Measurements from ENCODE around the gene GSN. TPM values are rescaled to one million over a fixed set of nuclear protein-coding genes. Genes with fewer than 3 reads are reported as not detected.

The GSN gene
- total RNA-seq, 1 experiment from 2014 or later = 100 TPM

DNA sequence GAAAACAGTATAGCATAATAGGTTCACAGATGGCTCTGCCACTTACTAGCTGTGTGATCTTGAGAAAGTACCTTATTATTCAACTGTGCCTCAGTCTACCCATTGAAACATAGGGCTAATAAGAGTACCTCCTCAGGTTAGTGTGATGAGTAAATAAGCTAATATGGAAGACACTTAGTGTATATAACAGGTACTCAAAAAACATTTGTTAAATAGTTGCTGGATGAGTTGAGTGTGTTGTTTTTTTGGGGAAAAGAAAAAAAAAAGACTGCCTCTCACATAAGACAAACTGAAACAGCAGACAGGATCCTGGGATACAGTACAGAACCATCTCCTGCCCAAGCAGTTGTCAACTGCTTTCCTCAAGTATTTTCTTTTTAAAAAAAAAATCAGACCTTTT lies 96.9 kb downstream of the GSN start:
- Histone ChIP-seq H3K36me3 (ENCODE audit: control insufficient read depth, insufficient read depth, low read length) (no peaks in the 10 kb centered on the region), H3K9me3 (no peaks in the 10 kb centered on the region), H3K4me3 (ENCODE audit: low read depth, low read length) (no peak overlapping the region), H3K27me3 (replicated peaks; ENCODE audit: control insufficient read depth, insufficient read depth, low read length) (no peaks in the 10 kb centered on the region), H3K4me1 (peaks cover 36% of the 10 kb centered on the region)
- no TSS peak for BruUV-seq (replicated peaks)
- H3K36me3 Mint-ChIP-seq (ENCODE audit: insufficient read depth, unreplicated experiment) = peaks cover 6% of the 10 kb centered on the region
- DNase-seq = no peak
- no peaks in the 10 kb centered on the region for H3K9me3 Mint-ChIP-seq (ENCODE audit: unreplicated experiment)
- TF ChIP-seq, protein P1, sequence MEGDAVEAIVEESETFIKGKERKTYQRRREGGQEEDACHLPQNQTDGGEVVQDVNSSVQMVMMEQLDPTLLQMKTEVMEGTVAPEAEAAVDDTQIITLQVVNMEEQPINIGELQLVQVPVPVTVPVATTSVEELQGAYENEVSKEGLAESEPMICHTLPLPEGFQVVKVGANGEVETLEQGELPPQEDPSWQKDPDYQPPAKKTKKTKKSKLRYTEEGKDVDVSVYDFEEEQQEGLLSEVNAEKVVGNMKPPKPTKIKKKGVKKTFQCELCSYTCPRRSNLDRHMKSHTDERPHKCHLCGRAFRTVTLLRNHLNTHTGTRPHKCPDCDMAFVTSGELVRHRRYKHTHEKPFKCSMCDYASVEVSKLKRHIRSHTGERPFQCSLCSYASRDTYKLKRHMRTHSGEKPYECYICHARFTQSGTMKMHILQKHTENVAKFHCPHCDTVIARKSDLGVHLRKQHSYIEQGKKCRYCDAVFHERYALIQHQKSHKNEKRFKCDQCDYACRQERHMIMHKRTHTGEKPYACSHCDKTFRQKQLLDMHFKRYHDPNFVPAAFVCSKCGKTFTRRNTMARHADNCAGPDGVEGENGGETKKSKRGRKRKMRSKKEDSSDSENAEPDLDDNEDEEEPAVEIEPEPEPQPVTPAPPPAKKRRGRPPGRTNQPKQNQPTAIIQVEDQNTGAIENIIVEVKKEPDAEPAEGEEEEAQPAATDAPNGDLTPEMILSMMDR (IDR thresholded peaks at IDR 0.05; ENCODE audit: insufficient read depth in 1 of 2, low read depth in 1 of 2, low read length in 1 of 2, severe bottlenecking in 1 of 2, unreplicated experiment in 1 of 2) = no peak
- H3K27me3 Mint-ChIP-seq (ENCODE audit: insufficient read depth, unreplicated experiment) = no peaks in the 10 kb centered on the region
- H3K4me3 Mint-ChIP-seq (ENCODE audit: unreplicated experiment) = no peak overlapping the region
- peaks cover 17% of the 10 kb centered on the region for H3K4me1 Mint-ChIP-seq (ENCODE audit: low read depth, unreplicated experiment)
- intact Hi-C loops (cut with micrococcal nuclease; ENCODE audit: unreplicated experiment) = no loop called here
- POLR2A ChIA-PET = no interaction called here
- CTCF ChIA-PET = interaction anchor here (0.7 kb wide), 1 partner anchor 49 kb away, joined by 4 read pairs; no protein-coding TSS in a partner anchor
- H3K27ac Mint-ChIP-seq (ENCODE audit: unreplicated experiment) = no peak overlapping the region

DNA sequence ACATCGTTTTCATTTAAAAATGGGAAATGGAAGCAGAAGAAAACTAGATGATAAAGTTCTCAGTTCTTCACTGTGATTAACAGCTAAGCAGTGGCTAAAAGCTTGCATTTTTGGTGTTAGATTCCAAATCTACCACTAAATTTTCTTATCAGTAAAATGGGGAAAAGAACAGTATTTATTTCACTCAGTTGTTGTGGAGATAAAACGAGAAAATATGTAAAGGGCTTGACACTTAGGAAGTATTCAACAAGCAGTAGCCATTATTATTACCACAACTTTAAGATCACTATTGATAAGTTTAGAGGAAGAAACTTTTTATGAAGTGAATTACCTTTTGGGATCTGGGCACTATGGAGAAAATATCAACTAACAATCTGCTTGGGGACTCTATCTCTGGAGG lies 97.6 kb downstream of the GSN start:
- no peaks in the 10 kb centered on the region for H3K27me3 ChIP-seq (replicated peaks; ENCODE audit: control insufficient read depth, insufficient read depth, low read length)
- ChIA-PET CTCF (no interaction called here), POLR2A (no interaction called here)
- Mint-ChIP-seq H3K36me3 (ENCODE audit: insufficient read depth, unreplicated experiment) (peaks cover 6% of the 10 kb centered on the region), H3K4me1 (ENCODE audit: low read depth, unreplicated experiment) (peaks cover 17% of the 10 kb centered on the region), H3K27ac (ENCODE audit: unreplicated experiment) (no peak overlapping the region), H3K27me3 (ENCODE audit: insufficient read depth, unreplicated experiment) (no peaks in the 10 kb centered on the region), H3K4me3 (ENCODE audit: unreplicated experiment) (no peak overlapping the region), H3K9me3 (ENCODE audit: unreplicated experiment) (peaks cover 6% of the 10 kb centered on the region)
- no peak for DNase-seq
- H3K36me3 ChIP-seq (ENCODE audit: control insufficient read depth, insufficient read depth, low read length) = no peaks in the 10 kb centered on the region
- no TSS peak for BruUV-seq (replicated peaks)
- H3K9me3 ChIP-seq = no peaks in the 10 kb centered on the region
- TF ChIP-seq, protein P1 (IDR thresholded peaks at IDR 0.05; ENCODE audit: insufficient read depth in 1 of 2, low read depth in 1 of 2, low read length in 1 of 2, severe bottlenecking in 1 of 2, unreplicated experiment in 1 of 2) = no peak
- intact Hi-C loops (cut with micrococcal nuclease; ENCODE audit: unreplicated experiment) = no loop called here
- H3K4me1 ChIP-seq = peaks cover 42% of the 10 kb centered on the region
- no peak overlapping the region for H3K4me3 ChIP-seq (ENCODE audit: low read depth, low read length)

DNA sequence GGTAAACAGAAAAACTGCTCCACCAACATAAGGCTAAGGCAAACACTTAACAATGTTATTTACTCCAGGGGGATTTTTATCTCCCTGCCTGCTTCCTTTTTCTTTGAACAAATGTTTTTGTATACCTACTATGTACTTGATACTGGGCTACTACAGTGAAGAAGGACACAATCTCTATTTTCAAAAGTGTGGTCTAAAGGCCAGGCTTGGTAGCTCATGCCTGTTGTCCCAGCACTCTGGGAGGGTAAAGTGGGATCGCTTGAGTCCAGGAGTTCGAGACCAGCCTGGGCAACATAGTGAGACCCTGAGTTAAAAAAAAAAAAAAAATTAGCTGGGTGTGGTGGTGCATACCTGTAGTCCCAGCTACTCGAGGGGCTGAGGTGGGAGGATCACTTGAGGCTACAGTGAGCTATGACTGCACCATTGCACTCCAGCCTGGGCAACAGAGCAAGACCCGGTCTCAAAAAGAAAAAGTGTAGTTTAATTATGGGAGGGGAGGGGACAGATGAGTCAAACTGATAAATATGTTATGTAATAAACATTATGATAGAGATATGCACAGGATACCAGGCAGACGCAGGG lies 98.7 kb downstream of the GSN start:
- CTCF ChIA-PET = no interaction called here
- Mint-ChIP-seq H3K4me1 (ENCODE audit: low read depth, unreplicated experiment) (peaks cover 23% of the 10 kb centered on the region), H3K9me3 (ENCODE audit: unreplicated experiment) (peaks cover 12% of the 10 kb centered on the region), H3K36me3 (ENCODE audit: insufficient read depth, unreplicated experiment) (peaks cover 6% of the 10 kb centered on the region), H3K27me3 (ENCODE audit: insufficient read depth, unreplicated experiment) (no peaks in the 10 kb centered on the region), H3K4me3 (ENCODE audit: unreplicated experiment) (no peak overlapping the region), H3K27ac (ENCODE audit: unreplicated experiment) (no peak overlapping the region)
- POLR2A ChIA-PET = no interaction called here
- TF ChIP-seq, protein P1 (IDR thresholded peaks at IDR 0.05; ENCODE audit: insufficient read depth in 1 of 2, low read depth in 1 of 2, low read length in 1 of 2, severe bottlenecking in 1 of 2, unreplicated experiment in 1 of 2) = no peak
- Histone ChIP-seq H3K36me3 (ENCODE audit: control insufficient read depth, insufficient read depth, low read length) (no peaks in the 10 kb centered on the region), H3K4me1 (peaks cover 52% of the 10 kb centered on the region), H3K9me3 (no peaks in the 10 kb centered on the region), H3K4me3 (ENCODE audit: low read depth, low read length) (no peak overlapping the region), H3K27me3 (replicated peaks; ENCODE audit: control insufficient read depth, insufficient read depth, low read length) (no peaks in the 10 kb centered on the region)
- intact Hi-C loops (cut with micrococcal nuclease; ENCODE audit: unreplicated experiment) = no loop called here
- BruUV-seq (replicated peaks) = no TSS peak
- DNase-seq = no peak
